ENCODE measurements around the gene ATP13A1.
"Not testable (repeated sequence)": the region's sequence is repeated elsewhere in the genome, so short reads cannot be mapped to it uniquely, and the experiment has no call there.

ATP13A1 gene

GRCh38 chr19:19663256-19664120 is at the start of gene ATP13A1:
Gene ATP13A1, minus strand, starts transcription at chr19:19663676. Its CDS starts 10 bp downstream, at chr19:19663666.
- H3K4me3 ChIP-seq (ENCODE audit: low read length): peak within 1 kb of the TSS; percentile 79
- peak within 1 kb of the TSS; percentile 79 for H3K27ac ChIP-seq (ENCODE audit: low read length)
- H3K27me3 ChIP-seq (ENCODE audit: insufficient read depth, low read length): no peaks in the 10 kb centered on the region
- H3K36me3 ChIP-seq (ENCODE audit: insufficient read depth, low read depth, low read length): peaks cover 19% of the 10 kb centered on the region
- H3K4me1 ChIP-seq (ENCODE audit: insufficient read depth, low read length): peaks cover 14% of the 10 kb centered on the region; the same call in 1 of the 2 replicates
- H3K9ac ChIP-seq (ENCODE audit: low read depth, low read length): peak within 1 kb of the TSS; percentile 92
- no peaks in the 10 kb centered on the region for H3K9me3 ChIP-seq (ENCODE audit: insufficient read depth, low read depth, low read length)

DNA sequence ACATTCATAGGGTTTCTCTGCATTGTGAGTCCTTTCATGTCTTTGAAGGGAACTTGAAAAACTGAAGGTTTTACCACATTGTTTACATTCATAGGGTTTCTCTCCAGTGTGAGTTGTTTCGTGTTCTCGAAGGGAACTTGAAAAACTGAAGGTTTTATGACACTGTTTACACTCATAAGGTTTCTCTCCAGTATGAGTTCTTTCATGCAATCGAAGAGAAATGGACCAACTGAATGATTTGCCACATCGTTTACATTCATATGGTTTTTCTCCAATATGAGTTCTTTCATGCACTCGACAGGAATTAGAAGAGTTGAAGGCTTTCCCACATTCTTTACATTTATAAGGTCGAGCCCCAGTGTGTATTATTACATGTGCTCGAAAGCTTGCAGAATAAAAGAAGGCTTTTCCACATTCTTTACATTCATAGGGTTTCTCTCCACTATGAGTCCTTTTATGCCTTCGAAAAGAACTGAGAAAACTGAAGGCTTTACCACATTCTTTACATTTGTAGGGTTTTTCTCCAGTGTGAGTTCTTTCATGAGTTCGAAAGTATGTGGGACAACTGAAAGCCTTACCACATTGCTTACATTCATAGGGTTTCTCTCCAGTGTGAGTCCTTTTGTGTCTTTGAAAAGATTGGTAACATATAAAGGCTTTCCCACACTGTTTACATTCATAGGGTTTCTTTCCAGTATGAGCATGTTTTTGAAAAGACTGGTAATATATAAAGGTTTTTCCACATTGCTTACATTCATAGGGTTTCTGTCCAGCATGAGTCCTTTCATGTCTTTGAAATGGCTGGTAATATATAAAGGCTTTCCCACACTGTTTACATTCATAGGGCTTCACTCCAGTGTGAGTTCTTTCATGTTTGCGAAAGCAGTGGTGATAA is 48.7 kb upstream of the ATP13A1 start:
- Histone ChIP-seq H3K9ac (ENCODE audit: low read depth, low read length) (no peak overlapping the region), H3K9me3 (ENCODE audit: insufficient read depth, low read depth, low read length) (peaks cover 97% of the 10 kb centered on the region), H3K27ac (ENCODE audit: low read length) (no peak overlapping the region), H3K4me1 (ENCODE audit: insufficient read depth, low read length) (no peaks in the 10 kb centered on the region), H3K4me3 (ENCODE audit: low read length) (peak overlapping the region; percentile 34; the same call in 1 of the 2 replicates), H3K36me3 (ENCODE audit: insufficient read depth, low read depth, low read length) (peaks cover 75% of the 10 kb centered on the region), H3K27me3 (ENCODE audit: insufficient read depth, low read length) (no peaks in the 10 kb centered on the region)

GRCh38 chr19:19711306-19711933 is 47.9 kb upstream of the ATP13A1 start:
- no peak overlapping the region for H3K9ac ChIP-seq (ENCODE audit: low read depth, low read length)
- peak overlapping the region; percentile 21; the same call in 1 of the 2 replicates for H3K4me3 ChIP-seq (ENCODE audit: low read length)
- no peaks in the 10 kb centered on the region for H3K27me3 ChIP-seq (ENCODE audit: insufficient read depth, low read length)
- peaks cover 67% of the 10 kb centered on the region for H3K36me3 ChIP-seq (ENCODE audit: insufficient read depth, low read depth, low read length)
- peaks cover 95% of the 10 kb centered on the region for H3K9me3 ChIP-seq (ENCODE audit: insufficient read depth, low read depth, low read length)
- H3K27ac ChIP-seq (ENCODE audit: low read length): no peak overlapping the region
- no peaks in the 10 kb centered on the region for H3K4me1 ChIP-seq (ENCODE audit: insufficient read depth, low read length)

- H3K27me3 ChIP-seq (ENCODE audit: insufficient read depth, low read length): no peaks in the 10 kb centered on the region
- no peaks in the 10 kb centered on the region for H3K4me1 ChIP-seq (ENCODE audit: insufficient read depth, low read length)
- no peak overlapping the region for H3K9ac ChIP-seq (ENCODE audit: low read depth, low read length)
- peaks cover 86% of the 10 kb centered on the region for H3K9me3 ChIP-seq (ENCODE audit: insufficient read depth, low read depth, low read length)
- H3K4me3 ChIP-seq (ENCODE audit: low read length): 0 out of 2 replicates have a peak overlapping the region, but pooled peaks have one; percentile 21
- H3K27ac ChIP-seq (ENCODE audit: low read length): no peak overlapping the region
- H3K36me3 ChIP-seq (ENCODE audit: insufficient read depth, low read depth, low read length): peaks cover 64% of the 10 kb centered on the region
These were observed 47.0 kb upstream of the ATP13A1 start for GRCh38 chr19:19710506-19710905.

DNA sequence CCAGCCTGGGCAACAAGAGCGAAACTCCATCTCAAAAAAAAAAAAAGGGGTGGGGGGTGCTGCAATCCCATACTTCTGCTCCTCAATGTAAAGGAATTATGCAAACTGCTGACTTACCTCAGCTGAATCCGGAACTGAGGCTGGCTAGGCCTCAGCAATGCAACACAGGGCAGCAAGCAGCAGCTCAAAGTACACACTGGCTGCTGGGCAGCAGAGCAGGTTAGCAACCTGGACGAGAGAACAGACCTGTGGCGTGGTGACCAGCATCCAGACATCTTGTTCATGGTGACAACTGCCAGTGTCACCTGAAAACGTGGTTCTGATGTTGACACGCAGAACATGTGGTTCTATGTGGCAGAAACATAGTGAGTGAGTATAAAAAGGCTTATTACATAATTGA is 41.4 kb upstream of the ATP13A1 start:
- H3K9ac ChIP-seq (ENCODE audit: low read depth, low read length): no peak overlapping the region
- no peak overlapping the region for H3K27ac ChIP-seq (ENCODE audit: low read length)
- no peaks in the 10 kb centered on the region for H3K27me3 ChIP-seq (ENCODE audit: insufficient read depth, low read length)
- H3K4me1 ChIP-seq (ENCODE audit: insufficient read depth, low read length): no peaks in the 10 kb centered on the region
- peaks cover 13% of the 10 kb centered on the region for H3K36me3 ChIP-seq (ENCODE audit: insufficient read depth, low read depth, low read length)
- H3K4me3 ChIP-seq (ENCODE audit: low read length): no peak overlapping the region
- peaks cover 38% of the 10 kb centered on the region for H3K9me3 ChIP-seq (ENCODE audit: insufficient read depth, low read depth, low read length)

- H3K9me3 ChIP-seq (ENCODE audit: insufficient read depth, low read depth, low read length); H3K4me1 ChIP-seq (ENCODE audit: insufficient read depth, low read length); H3K9ac ChIP-seq (ENCODE audit: low read depth, low read length); H3K27ac ChIP-seq (ENCODE audit: low read length); H3K36me3 ChIP-seq (ENCODE audit: insufficient read depth, low read depth, low read length); H3K27me3 ChIP-seq (ENCODE audit: insufficient read depth, low read length); H3K4me3 ChIP-seq (ENCODE audit: low read length): not testable (repeated sequence)
These were observed 37.0 kb upstream of the ATP13A1 start for GRCh38 chr19:19700493-19700892.

GRCh38 chr19:19697589-19697988 is 34.1 kb upstream of the ATP13A1 start:
- no peaks in the 10 kb centered on the region for H3K4me1 ChIP-seq (ENCODE audit: insufficient read depth, low read length)
- H3K27ac ChIP-seq (ENCODE audit: low read length): no peak overlapping the region
- H3K9me3 ChIP-seq (ENCODE audit: insufficient read depth, low read depth, low read length): no peaks in the 10 kb centered on the region; the same call in 1 of the 2 replicates
- no peaks in the 10 kb centered on the region for H3K27me3 ChIP-seq (ENCODE audit: insufficient read depth, low read length)
- H3K9ac ChIP-seq (ENCODE audit: low read depth, low read length): no peak overlapping the region
- no peak overlapping the region for H3K4me3 ChIP-seq (ENCODE audit: low read length)
- no peaks in the 10 kb centered on the region for H3K36me3 ChIP-seq (ENCODE audit: insufficient read depth, low read depth, low read length)

DNA sequence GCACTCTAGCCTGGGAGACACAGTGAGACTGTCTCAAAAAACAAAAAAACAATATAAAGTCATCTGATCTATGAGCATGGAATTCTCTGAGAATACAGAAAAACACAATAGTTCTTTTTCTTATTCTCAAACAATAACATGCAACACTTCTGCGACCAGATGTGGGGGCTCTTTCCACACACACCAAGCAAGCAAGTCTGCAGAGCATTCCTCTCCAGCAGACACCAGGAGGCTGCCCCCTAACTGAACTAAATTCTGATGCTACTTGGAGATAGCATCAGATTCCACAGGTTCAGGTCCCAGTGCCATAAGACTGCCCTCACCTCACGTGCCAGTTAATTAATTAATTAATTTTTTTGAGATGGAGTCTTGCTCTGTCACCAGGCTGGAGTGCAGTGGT is 32.9 kb upstream of the ATP13A1 start:
- Histone ChIP-seq H3K9me3 (ENCODE audit: insufficient read depth, low read depth, low read length) (no peaks in the 10 kb centered on the region; the same call in 1 of the 2 replicates), H3K27ac (ENCODE audit: low read length) (no peak overlapping the region)

GRCh38 chr19:19691683-19692082 is 28.2 kb upstream of the ATP13A1 start:
- no peak overlapping the region for H3K4me3 ChIP-seq (ENCODE audit: low read length)
- H3K4me1 ChIP-seq (ENCODE audit: insufficient read depth, low read length): no peaks in the 10 kb centered on the region
- no peaks in the 10 kb centered on the region for H3K27me3 ChIP-seq (ENCODE audit: insufficient read depth, low read length)
- no peak overlapping the region for H3K9ac ChIP-seq (ENCODE audit: low read depth, low read length)
- no peaks in the 10 kb centered on the region for H3K36me3 ChIP-seq (ENCODE audit: insufficient read depth, low read depth, low read length)
- H3K9me3 ChIP-seq (ENCODE audit: insufficient read depth, low read depth, low read length): no peaks in the 10 kb centered on the region
- no peak overlapping the region for H3K27ac ChIP-seq (ENCODE audit: low read length)

More for the DNA sequence above, 32.9 kb upstream of the ATP13A1 start:
- Histone ChIP-seq H3K27me3 (ENCODE audit: insufficient read depth, low read length) (no peaks in the 10 kb centered on the region), H3K36me3 (ENCODE audit: insufficient read depth, low read depth, low read length) (no peaks in the 10 kb centered on the region), H3K4me3 (ENCODE audit: low read length) (no peak overlapping the region), H3K4me1 (ENCODE audit: insufficient read depth, low read length) (no peaks in the 10 kb centered on the region), H3K9ac (ENCODE audit: low read depth, low read length) (no peak overlapping the region)

GRCh38 chr19:19689023-19689422 is 25.5 kb upstream of the ATP13A1 start:
- not testable (repeated sequence) for H3K4me3 ChIP-seq (ENCODE audit: low read length); H3K4me1 ChIP-seq (ENCODE audit: insufficient read depth, low read length); H3K27me3 ChIP-seq (ENCODE audit: insufficient read depth, low read length); H3K27ac ChIP-seq (ENCODE audit: low read length); H3K36me3 ChIP-seq (ENCODE audit: insufficient read depth, low read depth, low read length); H3K9me3 ChIP-seq (ENCODE audit: insufficient read depth, low read depth, low read length); H3K9ac ChIP-seq (ENCODE audit: low read depth, low read length)

DNA sequence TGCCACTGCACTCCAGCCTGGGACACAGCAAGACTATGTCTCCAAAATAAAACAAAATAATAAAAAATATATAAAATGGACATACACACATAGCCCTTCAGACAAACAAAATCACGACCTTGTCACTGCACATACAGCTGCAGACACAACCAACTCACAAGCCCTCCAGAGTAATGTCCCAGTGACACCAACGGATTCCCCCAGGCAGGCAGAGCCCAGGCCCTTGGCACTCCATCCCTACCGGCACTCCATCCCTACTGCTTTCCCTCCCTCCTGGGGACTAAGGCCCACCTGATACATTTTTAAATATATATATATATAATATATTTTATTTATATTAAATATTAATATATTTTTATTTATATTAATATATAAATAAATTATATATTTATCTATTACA is 23.6 kb upstream of the ATP13A1 start:
- Histone ChIP-seq H3K4me1 (ENCODE audit: insufficient read depth, low read length) (no peaks in the 10 kb centered on the region), H3K27ac (ENCODE audit: low read length) (no peak overlapping the region), H3K36me3 (ENCODE audit: insufficient read depth, low read depth, low read length) (peaks cover 2% of the 10 kb centered on the region; the same call in 1 of the 2 replicates), H3K9me3 (ENCODE audit: insufficient read depth, low read depth, low read length) (no peaks in the 10 kb centered on the region), H3K9ac (ENCODE audit: low read depth, low read length) (no peak overlapping the region), H3K4me3 (ENCODE audit: low read length) (no peak overlapping the region), H3K27me3 (ENCODE audit: insufficient read depth, low read length) (no peaks in the 10 kb centered on the region)

Data from iPS-20b (cell line).